Common myeloid progenitor, CD34-positive (primary cell): ENCODE data around the gene TMPRSS5.

Source experiments
- CTCF ChIA-PET: fragments of 350-600 bp; sonication (Branson Sonifier 250); formaldehyde crosslinking; loops from one replicate; lab custom pipeline; 2021; ENCODE audit warnings: antibody characterized with exemption; lab: Charles Lee
- POLR2A ChIA-PET: fragments of 350-600 bp; sonication (Branson Sonifier 250); formaldehyde crosslinking; loops from one replicate; lab custom pipeline; 2021; ENCODE audit warnings: antibody characterized with exemption; lab: Charles Lee
- DNase-seq, 3 donors: peaks; one replicate each; pipeline versions ENCODE4 v3.0.0 to v3.0.0-alpha.2; 2013
- H3K27ac ChIP-seq, 2 experiments: 1 replicate in 1 of 2; 2 replicates in 1 of 2; pipeline ENCODE4 v1.7.0; 2013; ENCODE audit warnings: inconsistent platforms in 2 of 2, low read length in 2 of 2, mild to moderate bottlenecking in 2 of 2, low read depth in 1 of 2, moderate library complexity in 1 of 2; ENCODE audit not compliant: severe bottlenecking in 2 of 2, insufficient read depth in 1 of 2, poor library complexity in 1 of 2
- H3K27me3 ChIP-seq, 5 experiments: replicated peaks in 2 of 5; 1 replicate in 3 of 5; 2 replicates in 2 of 5; pipeline versions ENCODE4 v1.6.1 to v1.7.0; 2013; ENCODE audit warnings: low read length in 4 of 5, mild to moderate bottlenecking in 2 of 5, moderate library complexity in 2 of 5, inconsistent platforms in 1 of 5; ENCODE audit not compliant: insufficient read depth in 5 of 5, control insufficient read depth in 4 of 5
- H3K36me3 ChIP-seq, 4 experiments: 1 replicate in 2 of 4; 2 replicates in 2 of 4; pipeline versions ENCODE4 v1.6.1 to v1.7.0; 2013; ENCODE audit warnings: low read length in 3 of 4, control low read depth in 1 of 4, mild to moderate bottlenecking in 1 of 4; ENCODE audit not compliant: control insufficient read depth in 4 of 4, insufficient read depth in 4 of 4
- H3K4me1 ChIP-seq, 4 experiments: 1 replicate in 3 of 4; 2 replicates in 1 of 4; pipeline versions ENCODE4 v1.6.1 to v1.7.1; 2013; ENCODE audit warnings: low read length in 3 of 4, mild to moderate bottlenecking in 3 of 4, control low read depth in 1 of 4, inconsistent platforms in 1 of 4, moderate library complexity in 1 of 4; ENCODE audit not compliant: control insufficient read depth in 4 of 4, insufficient read depth in 4 of 4; ENCODE audit errors: control extremely low read depth in 1 of 4
- H3K4me3 ChIP-seq, 7 experiments: 1 replicate in 4 of 7; 2 replicates in 3 of 7; pipeline versions ENCODE4 v1.5.1 to v1.7.0; 2013; ENCODE audit warnings: mild to moderate bottlenecking in 7 of 7, low read length in 6 of 7, moderate library complexity in 6 of 7, inconsistent platforms in 2 of 7, low read depth in 2 of 7, control low read depth in 1 of 7; ENCODE audit not compliant: insufficient read depth in 4 of 7, control insufficient read depth in 1 of 7; ENCODE audit errors: extremely low read depth in 1 of 7
- H3K9me3 ChIP-seq, 5 experiments: 1 replicate in 4 of 5; 2 replicates in 1 of 5; pipeline versions ENCODE4 v1.6.1 to v1.7.1; 2013; ENCODE audit warnings: low read length in 4 of 5, mild to moderate bottlenecking in 2 of 5, inconsistent platforms in 1 of 5, low read depth in 1 of 5, moderate library complexity in 1 of 5; ENCODE audit not compliant: control insufficient read depth in 4 of 5, insufficient read depth in 2 of 5; ENCODE audit errors: control extremely low read depth in 1 of 5
- WGBS: methylation state at CpG from one replicate; pipeline ENCODE4 v1.1.5; 2013; ENCODE audit not compliant: insufficient coverage; 5-methylcytosine and 5-hydroxymethylcytosine counted together

Gene TMPRSS5

DNA sequence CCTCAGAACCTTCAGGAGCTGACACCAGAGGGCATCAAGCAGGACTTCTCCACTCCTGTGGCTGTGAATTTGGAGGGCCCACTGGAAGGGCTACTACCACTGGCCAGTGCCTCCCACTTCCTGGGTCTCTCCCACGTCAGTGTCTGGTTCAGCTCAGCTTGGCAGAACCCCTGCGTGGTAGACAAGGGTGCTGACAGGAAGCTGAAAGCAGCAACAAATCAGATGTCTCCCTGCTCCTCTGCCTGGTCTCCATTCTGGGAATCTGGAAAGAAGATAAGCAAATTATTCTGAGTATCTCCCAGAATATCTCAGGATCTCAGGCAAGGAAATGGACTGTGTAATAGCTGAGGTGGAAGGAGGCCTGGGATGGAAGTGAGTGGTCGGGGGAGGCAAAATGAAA, 61.5 kb downstream of the TMPRSS5 start:
- Histone ChIP-seq H3K36me3 (no peaks in the 10 kb centered on the region), H3K27me3 (peaks cover 0 to 7% (median 3%) of the 10 kb centered on the region in 5 experiments), H3K27ac (no peak overlapping the region), H3K9me3 (peaks cover 0 to 6% (median 1%) of the 10 kb centered on the region in 5 experiments), H3K4me1 (no peaks in the 10 kb centered on the region), H3K4me3 (no peak overlapping the region)
- WGBS: 67% methylated on average over 3 of the region's 3 CpGs
- no peak for DNase-seq
- POLR2A ChIA-PET: no interaction called here
- CTCF ChIA-PET: no interaction called here

DNA sequence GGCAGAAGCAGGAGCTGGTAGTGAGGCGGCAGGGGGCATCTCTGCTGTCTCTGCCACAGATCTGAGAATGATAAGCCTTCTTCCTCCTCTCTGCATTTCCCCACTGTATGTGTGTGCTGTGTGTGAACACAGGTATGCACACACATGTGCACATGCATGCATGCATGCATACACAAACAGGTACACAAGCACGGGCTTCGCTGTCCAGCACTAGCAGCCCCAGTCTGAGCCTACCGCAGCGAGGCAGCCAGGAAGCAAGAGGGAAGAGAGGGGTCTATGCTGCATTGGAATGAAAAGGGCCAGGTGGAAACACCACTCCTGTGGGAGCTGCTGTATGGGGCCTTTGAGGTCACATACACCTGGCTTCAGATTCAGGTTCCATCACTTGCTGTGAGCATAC, 62.4 kb downstream of the TMPRSS5 start:
- POLR2A ChIA-PET: no interaction called here
- no peak for DNase-seq
- no peaks in the 10 kb centered on the region for H3K36me3 ChIP-seq
- H3K4me3 ChIP-seq: no peak overlapping the region
- no peak overlapping the region for H3K27ac ChIP-seq
- CTCF ChIA-PET: no interaction called here
- H3K4me1 ChIP-seq: no peaks in the 10 kb centered on the region
- peaks cover 0 to 2% (median 0%) of the 10 kb centered on the region in 5 experiments for H3K9me3 ChIP-seq
- H3K27me3 ChIP-seq: peaks cover 0 to 8% (median 3%) of the 10 kb centered on the region in 5 experiments
- WGBS: 89% methylated on average over 5 of the region's 5 CpGs

DNA sequence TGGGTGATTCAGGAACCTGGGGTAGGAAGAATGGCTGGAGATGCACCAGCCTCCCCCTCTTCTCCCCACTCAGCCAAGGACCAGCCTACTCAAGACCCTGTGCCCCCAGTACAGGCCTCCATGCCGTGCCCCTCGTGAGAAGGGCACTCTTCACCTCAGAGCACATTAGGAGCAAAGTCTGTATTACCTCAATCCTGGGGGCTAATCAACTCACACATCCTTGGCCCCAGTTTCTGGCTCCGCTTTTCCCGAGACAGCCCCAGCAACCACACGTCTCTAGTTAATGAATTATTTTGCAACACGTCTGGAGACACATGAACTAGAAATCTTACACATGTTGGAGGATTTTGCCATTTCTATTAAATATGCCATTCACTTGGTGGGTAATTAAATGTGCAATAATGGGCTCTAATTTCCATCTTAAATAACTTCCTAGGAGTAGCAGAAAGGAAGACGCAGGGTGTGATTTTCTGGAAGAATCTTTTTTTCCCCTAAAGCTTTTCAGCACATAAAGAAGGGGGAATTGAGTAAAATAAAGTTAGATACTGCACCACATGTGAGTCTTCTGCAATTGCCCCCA, 63.0 kb downstream of the TMPRSS5 start:
- no peaks in the 10 kb centered on the region for H3K36me3 ChIP-seq
- no peaks in the 10 kb centered on the region for H3K4me1 ChIP-seq
- DNase-seq: no peak
- POLR2A ChIA-PET: no interaction called here
- peaks cover 0 to 2% (median 0%) of the 10 kb centered on the region in 5 experiments for H3K9me3 ChIP-seq
- 93% methylated on average over 5 of the region's 7 CpGs for WGBS
- peaks cover 0 to 8% (median 3%) of the 10 kb centered on the region in 5 experiments for H3K27me3 ChIP-seq
- no peak overlapping the region for H3K4me3 ChIP-seq
- no peak overlapping the region for H3K27ac ChIP-seq
- CTCF ChIA-PET: no interaction called here

DNA sequence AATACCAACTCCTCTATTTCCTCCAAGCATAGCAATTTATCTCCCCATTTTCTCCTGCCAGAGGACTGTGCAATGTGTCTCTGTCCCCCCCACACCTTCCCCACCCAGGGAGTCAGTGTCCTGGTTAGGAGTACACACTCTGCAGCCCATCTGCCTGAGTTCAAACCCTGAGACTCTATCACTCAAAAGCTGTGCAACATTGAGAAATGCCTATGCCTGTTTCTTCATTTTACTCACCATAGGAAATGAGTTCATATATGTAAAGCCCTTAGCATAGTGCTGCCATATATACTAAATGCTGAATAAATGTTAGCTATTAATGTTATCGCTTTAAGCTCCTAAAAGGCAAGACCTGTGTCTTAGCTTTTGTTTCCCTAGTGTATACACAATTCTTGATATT, 64.0 kb downstream of the TMPRSS5 start:
- H3K4me1 ChIP-seq: no peaks in the 10 kb centered on the region
- DNase-seq: no peak
- H3K4me3 ChIP-seq: no peak overlapping the region
- no peaks in the 10 kb centered on the region for H3K36me3 ChIP-seq
- CTCF ChIA-PET: no interaction called here
- H3K27ac ChIP-seq: no peak overlapping the region
- H3K9me3 ChIP-seq: peaks cover 0 to 3% (median 0%) of the 10 kb centered on the region in 5 experiments
- WGBS: no CpG with 5 or more reads among the region's 1 CpG
- POLR2A ChIA-PET: no interaction called here
- H3K27me3 ChIP-seq: peaks cover 0 to 8% (median 3%) of the 10 kb centered on the region in 5 experiments

DNA sequence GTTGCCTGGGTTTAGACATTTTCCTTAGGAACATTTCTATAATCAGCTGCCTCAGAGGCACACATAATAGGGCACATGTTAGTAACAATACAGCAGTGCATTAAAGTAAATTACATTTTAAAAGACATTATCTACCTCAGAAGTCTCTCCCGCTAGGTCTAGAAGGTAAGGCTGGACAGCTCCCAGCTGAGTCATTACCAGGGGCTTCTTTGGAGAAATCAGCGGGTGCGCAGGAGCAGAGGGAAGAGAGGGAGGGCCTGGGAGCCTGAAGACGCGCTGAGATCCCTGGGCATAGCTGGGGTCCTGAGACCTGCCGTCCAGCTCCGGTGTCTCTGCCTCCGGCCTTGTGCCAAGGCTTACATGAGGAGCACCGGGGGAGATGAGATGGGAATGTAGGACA, 67.7 kb downstream of the TMPRSS5 start:
- H3K4me1 ChIP-seq: no peaks in the 10 kb centered on the region
- no peaks in the 10 kb centered on the region for H3K36me3 ChIP-seq
- ChIA-PET CTCF (no interaction called here), POLR2A (no interaction called here)
- peaks cover 0 to 9% (median 0%) of the 10 kb centered on the region in 5 experiments for H3K9me3 ChIP-seq
- H3K27me3 ChIP-seq: peaks cover 0 to 3% (median 3%) of the 10 kb centered on the region in 5 experiments
- no peak overlapping the region for H3K4me3 ChIP-seq
- 97% methylated on average over 9 of the region's 9 CpGs for WGBS
- no peak for DNase-seq
- no peak overlapping the region for H3K27ac ChIP-seq

DNA sequence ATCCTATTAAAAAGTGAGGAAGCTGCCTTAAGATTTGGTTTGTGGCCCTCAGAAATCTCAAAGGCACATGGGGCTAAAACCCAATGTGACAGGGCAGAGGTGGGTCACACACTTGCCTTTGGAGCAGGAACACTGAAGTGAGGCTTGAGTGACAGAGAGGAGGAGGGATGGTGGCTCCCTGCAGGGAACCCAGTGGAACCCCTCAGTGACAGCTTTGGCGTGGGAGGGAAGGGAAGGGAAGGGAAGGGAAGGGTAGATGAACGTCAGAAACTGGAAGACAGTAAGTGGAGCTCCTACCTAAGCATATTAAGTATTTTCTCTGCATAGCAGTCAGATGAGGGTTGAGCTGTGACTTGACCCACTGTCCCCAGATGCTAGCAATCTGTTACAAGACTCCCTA, 68.5 kb downstream of the TMPRSS5 start:
- Histone ChIP-seq H3K36me3 (no peaks in the 10 kb centered on the region), H3K4me3 (no peak overlapping the region), H3K9me3 (peaks cover 0 to 9% (median 0%) of the 10 kb centered on the region in 5 experiments), H3K27me3 (peaks cover 0 to 3% (median 0%) of the 10 kb centered on the region in 5 experiments), H3K4me1 (no peaks in the 10 kb centered on the region), H3K27ac (no peak overlapping the region)
- POLR2A ChIA-PET: no interaction called here
- CTCF ChIA-PET: no interaction called here
- WGBS: no CpG with 5 or more reads among the region's 2 CpGs
- no peak for DNase-seq
